Measurements from ENCODE around the gene PRMT9. TPM values are rescaled to one million over a fixed set of nuclear protein-coding genes. Genes with fewer than 3 reads are reported as not detected.
A peak's percentile ranks its signal among the peaks of the same experiment; 100 is the strongest.

The PRMT9 gene
- total and polyA plus RNA-seq, 2 of the 4 experiments (the other 2 are of a cell fraction): 5.0 to 14.2 TPM

DNA sequence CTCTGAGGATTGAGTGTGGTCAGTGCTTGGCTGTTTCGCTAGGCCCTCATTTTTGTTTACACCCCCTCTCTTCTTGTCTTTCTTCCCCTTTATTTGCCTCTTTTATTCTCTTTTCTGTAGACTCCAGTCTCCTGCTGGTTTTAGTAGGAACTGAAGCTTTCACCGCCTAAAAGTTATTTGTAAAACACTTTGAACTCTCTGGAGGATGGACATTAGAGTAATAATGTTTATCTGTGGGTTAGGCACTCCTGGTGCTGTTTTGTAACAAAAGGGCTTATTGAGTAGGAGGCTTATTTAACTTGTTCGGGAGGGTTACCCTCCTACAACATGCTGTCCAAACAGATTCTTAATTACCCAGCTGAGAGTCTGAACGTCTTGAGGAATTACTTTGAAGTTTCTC, 46.4 kb upstream of the PRMT9 start:
- peaks cover 6% of the 10 kb centered on the region for H3K9me1 ChIP-seq (ENCODE audit: insufficient read depth, low read length)
- H3K9me3 ChIP-seq (ENCODE audit: control insufficient read depth, insufficient read depth, low read length): no peaks in the 10 kb centered on the region
- ChIA-PET POLR2A (ENCODE audit: unreplicated experiment) (no interaction called here), CTCF (no interaction called here)
- no peak overlapping the region for H4K5ac ChIP-seq (ENCODE audit: low read depth, low read length)
- peaks cover 9% of the 10 kb centered on the region for H3K4me1 ChIP-seq (ENCODE audit: control insufficient read depth, insufficient read depth, low read length)
- no peak overlapping the region for H4K8ac ChIP-seq (ENCODE audit: low read depth in 2 of 2, low read length in 2 of 2)
- no peak overlapping the region for H3K9ac ChIP-seq (ENCODE audit: low read depth, low read length)
- H3K4me3 ChIP-seq (ENCODE audit: insufficient read depth, low read depth, low read length): no peak overlapping the region
- H4K91ac ChIP-seq (ENCODE audit: insufficient read depth, low read depth, low read length): no peak overlapping the region
- no peak overlapping the region for H2AK5ac ChIP-seq (ENCODE audit: low read depth, low read length)
- H2BK15ac ChIP-seq (ENCODE audit: low read depth, low read length): 0 out of 3 replicates have a peak overlapping the region, but pooled peaks have one; percentile 22
- intact Hi-C loops (cut with micrococcal nuclease) (loop anchor here (5.0 kb wide), 3 partner anchors 42 to 117 kb away; partner anchors contain the start of gene PRMT9), in situ Hi-C loops (cut with MboI; ENCODE audit: low sequenced_read_pairs) (loop anchor here (5.0 kb wide), 1 partner anchor 137 kb away; no protein-coding TSS in a partner anchor), dilution Hi-C loops (cut with HindIII; ENCODE audit: low sequenced_read_pairs, unreplicated experiment) (no loop called here)
- no peak for ATAC-seq (ENCODE audit: low read depth)
- peaks cover 10 to 30% of the 10 kb centered on the region in 2 experiments; a peak in 3 of 4 replicates for H3K79me1 ChIP-seq (ENCODE audit: low read depth in 1 of 2, low read length in 2 of 2)
- H3K4ac ChIP-seq (ENCODE audit: low read depth, low read length): no peak overlapping the region
- no peak overlapping the region for H2AK9ac ChIP-seq (replicated peaks; ENCODE audit: low read depth, low read length, poor library complexity)
- no peak overlapping the region for H2BK5ac ChIP-seq (ENCODE audit: low read depth, low read length, poor library complexity, severe bottlenecking)
- H2BK120ac ChIP-seq (ENCODE audit: low read depth, low read length): no peak overlapping the region
- TF ChIP-seq RCOR1 (IDR thresholded peaks at IDR 0.05; ENCODE audit: insufficient replicate concordance, low read length): no peak
- no peak for TF ChIP-seq FOS (IDR thresholded peaks at IDR 0.05; ENCODE audit: low read depth, low read length)
- no peak for TF ChIP-seq RFX5 (IDR thresholded peaks at IDR 0.05; ENCODE audit: low read depth, low read length)
- no peak for TF ChIP-seq SMC3 (IDR thresholded peaks at IDR 0.05; ENCODE audit: low read depth, low read length)
- no peak for TF ChIP-seq NFE2L2 (IDR thresholded peaks at IDR 0.05; ENCODE audit: low read depth, low read length)
- no peak for TF ChIP-seq BHLHE40 (IDR thresholded peaks at IDR 0.05; ENCODE audit: low read depth, low read length)
- TF ChIP-seq USF2 (IDR thresholded peaks at IDR 0.05; ENCODE audit: low read depth, low read length): no peak
- no peak for TF ChIP-seq CHD1 (IDR thresholded peaks at IDR 0.05; ENCODE audit: low read depth, low read length)
- TF ChIP-seq MAFK (IDR thresholded peaks at IDR 0.05; ENCODE audit: low read depth, low read length): no peak
- TF ChIP-seq, protein P1, sequence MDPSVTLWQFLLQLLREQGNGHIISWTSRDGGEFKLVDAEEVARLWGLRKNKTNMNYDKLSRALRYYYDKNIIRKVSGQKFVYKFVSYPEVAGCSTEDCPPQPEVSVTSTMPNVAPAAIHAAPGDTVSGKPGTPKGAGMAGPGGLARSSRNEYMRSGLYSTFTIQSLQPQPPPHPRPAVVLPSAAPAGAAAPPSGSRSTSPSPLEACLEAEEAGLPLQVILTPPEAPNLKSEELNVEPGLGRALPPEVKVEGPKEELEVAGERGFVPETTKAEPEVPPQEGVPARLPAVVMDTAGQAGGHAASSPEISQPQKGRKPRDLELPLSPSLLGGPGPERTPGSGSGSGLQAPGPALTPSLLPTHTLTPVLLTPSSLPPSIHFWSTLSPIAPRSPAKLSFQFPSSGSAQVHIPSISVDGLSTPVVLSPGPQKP (IDR thresholded peaks at IDR 0.05; ENCODE audit: borderline replicate concordance, low read depth, low read length): no peak
- TF ChIP-seq MAZ (IDR thresholded peaks at IDR 0.05; ENCODE audit: borderline replicate concordance, low read depth, low read length): no peak
- no peak for TF ChIP-seq CEBPB (IDR thresholded peaks at IDR 0.05; ENCODE audit: low read depth, low read length)
- TF ChIP-seq, protein P2, sequence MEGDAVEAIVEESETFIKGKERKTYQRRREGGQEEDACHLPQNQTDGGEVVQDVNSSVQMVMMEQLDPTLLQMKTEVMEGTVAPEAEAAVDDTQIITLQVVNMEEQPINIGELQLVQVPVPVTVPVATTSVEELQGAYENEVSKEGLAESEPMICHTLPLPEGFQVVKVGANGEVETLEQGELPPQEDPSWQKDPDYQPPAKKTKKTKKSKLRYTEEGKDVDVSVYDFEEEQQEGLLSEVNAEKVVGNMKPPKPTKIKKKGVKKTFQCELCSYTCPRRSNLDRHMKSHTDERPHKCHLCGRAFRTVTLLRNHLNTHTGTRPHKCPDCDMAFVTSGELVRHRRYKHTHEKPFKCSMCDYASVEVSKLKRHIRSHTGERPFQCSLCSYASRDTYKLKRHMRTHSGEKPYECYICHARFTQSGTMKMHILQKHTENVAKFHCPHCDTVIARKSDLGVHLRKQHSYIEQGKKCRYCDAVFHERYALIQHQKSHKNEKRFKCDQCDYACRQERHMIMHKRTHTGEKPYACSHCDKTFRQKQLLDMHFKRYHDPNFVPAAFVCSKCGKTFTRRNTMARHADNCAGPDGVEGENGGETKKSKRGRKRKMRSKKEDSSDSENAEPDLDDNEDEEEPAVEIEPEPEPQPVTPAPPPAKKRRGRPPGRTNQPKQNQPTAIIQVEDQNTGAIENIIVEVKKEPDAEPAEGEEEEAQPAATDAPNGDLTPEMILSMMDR (conservative IDR thresholded peaks at IDR 0.05; ENCODE audit: low read depth, low read length): no peak
- no peak for TF ChIP-seq RAD21 (IDR thresholded peaks at IDR 0.05; ENCODE audit: low read length)
- TF ChIP-seq POLR2A (IDR thresholded peaks at IDR 0.05; ENCODE audit: low read depth, low read length): no peak
- H4K20me1 ChIP-seq (ENCODE audit: insufficient read depth, low read length): peaks cover 12% of the 10 kb centered on the region; the same call in 1 of the 2 replicates
- no peaks in the 10 kb centered on the region for H3K36me3 ChIP-seq (ENCODE audit: control insufficient read depth, insufficient read depth, low read length)
- H3K56ac ChIP-seq (ENCODE audit: extremely low read depth, insufficient read depth, low read length): no peak overlapping the region
- no CpG with 5 or more reads among the region's 4 CpGs for WGBS, 2 experiments (ENCODE audit: extremely low coverage in 2 of 2, insufficient read length in 1 of 2)
- H3K4me2 ChIP-seq (ENCODE audit: low read depth, low read length): no peak overlapping the region
- H2BK20ac ChIP-seq (ENCODE audit: low read depth, low read length): no peak overlapping the region
- no peak overlapping the region for H3K27ac ChIP-seq (ENCODE audit: insufficient read depth, low read length)
- H3K27me3 ChIP-seq (ENCODE audit: control insufficient read depth, insufficient read depth, low read length): no peaks in the 10 kb centered on the region
- no peak overlapping the region for H3K23ac ChIP-seq (ENCODE audit: low read depth, low read length)
- H3K18ac ChIP-seq (ENCODE audit: low read depth, low read length): no peak overlapping the region
- DNase-seq: no peak
- H3K14ac ChIP-seq (replicated peaks; ENCODE audit: low read depth, low read length): no peak overlapping the region
- no TSS peak for BruUV-seq (replicated peaks)
- H2AFZ ChIP-seq (replicated peaks; ENCODE audit: low read length, poor library complexity): no peak overlapping the region

Data from IMR-90 (cell line).